RPMI7951 (cell line): Measurements from ENCODE around the gene CSH1. TPM values are rescaled to one million over a fixed set of nuclear protein-coding genes. Genes with fewer than 3 reads are reported as not detected.
"Not testable (repeated sequence)": the region's sequence is repeated elsewhere in the genome, so short reads cannot be mapped to it uniquely, and the experiment has no call there.

ENCODE experiments used
- DNase-seq: peaks from one replicate; pipeline ENCODE4 v3.0.0-alpha.2; 2012; ENCODE audit warnings: low read depth
- total RNA-seq: library from RNA; depleted of rRNA; stranded (reverse); fragments of >200 nt; shearing (Covaris generic); gene quantifications from 2 replicates; pipeline ENCODE4 v1.2.3, GENCODE V29; 2014

The CSH1 gene
- total RNA-seq, 1 experiment from 2014 or later, result not detected

GRCh38 chr17:63928966-63929695 is 32.8 kb upstream of the CSH1 start:
- no peak for DNase-seq

GRCh38 chr17:63928172-63928666 is 31.8 kb upstream of the CSH1 start:
- no peak for DNase-seq

- DNase-seq, result no peak
These were observed 31.2 kb upstream of the CSH1 start for GRCh38 chr17:63927464-63928171.

GRCh38 chr17:63926164-63926563 is 29.8 kb upstream of the CSH1 start:
- no peak for DNase-seq

GRCh38 chr17:63925615-63926014 is 29.2 kb upstream of the CSH1 start:
- DNase-seq, result no peak

GRCh38 chr17:63922402-63922801 is 26.0 kb upstream of the CSH1 start:
- DNase-seq, result not testable (repeated sequence)

GRCh38 chr17:63920779-63921178 is 24.4 kb upstream of the CSH1 start:
- DNase-seq, result not testable (repeated sequence)

GRCh38 chr17:63920050-63920449 is 23.7 kb upstream of the CSH1 start:
- not testable (repeated sequence) for DNase-seq

GRCh38 chr17:63919311-63919723 is 22.9 kb upstream of the CSH1 start:
- DNase-seq, result peak; percentile 51

GRCh38 chr17:63918789-63919305 is 22.5 kb upstream of the CSH1 start, which contains the start of gene GH1:
Gene GH1, minus strand, starts transcription at chr17:63918839. Its CDS starts 63 bp downstream, at chr17:63918776.
- not testable (repeated sequence) for DNase-seq

- no peak for DNase-seq
These were observed 21.9 kb upstream of the CSH1 start for GRCh38 chr17:63918305-63918704.

GRCh38 chr17:63917646-63918045 is 21.3 kb upstream of the CSH1 start:
- DNase-seq, result no peak

- DNase-seq, result not testable (repeated sequence)
These were observed 20.8 kb upstream of the CSH1 start for GRCh38 chr17:63917206-63917605.

- DNase-seq, result no peak
These were observed 20.3 kb upstream of the CSH1 start for GRCh38 chr17:63916566-63917185.

- DNase-seq, result not testable (repeated sequence)
These were observed 19.4 kb upstream of the CSH1 start for GRCh38 chr17:63915753-63916152.

- DNase-seq, result no peak
These were observed 18.1 kb upstream of the CSH1 start for GRCh38 chr17:63914471-63914870.

GRCh38 chr17:63911657-63912100 is 15.3 kb upstream of the CSH1 start:
- DNase-seq, result peak; percentile 12

GRCh38 chr17:63911041-63911635 is 14.8 kb upstream of the CSH1 start, which contains the start of gene CSHL1:
Gene CSHL1, minus strand, starts transcription at chr17:63911258. Its CDS starts 62 bp downstream, at chr17:63911196.
- DNase-seq, result no peak

- DNase-seq, result no peak
These were observed 13.7 kb upstream of the CSH1 start for GRCh38 chr17:63910096-63910495.

- not testable (repeated sequence) for DNase-seq
These were observed 13.2 kb upstream of the CSH1 start for GRCh38 chr17:63909586-63909985.

- not testable (repeated sequence) for DNase-seq
These were observed 10.9 kb upstream of the CSH1 start for GRCh38 chr17:63907161-63907778.
